Memory B cell (primary cell): ENCODE data around the gene CCR5.

Experiments
- ATAC-seq: fragments of 150-1000 bp; cut with Tn5 transposase; 2 replicates; pipeline ENCODE4 v1.10.0; 2021; ENCODE audit warnings: low read depth, mild to moderate bottlenecking, moderate library complexity
- DNase-seq, 2 donors: peaks; one replicate each; pipeline ENCODE4 v3.0.0; 2022; ENCODE audit warnings: low spot score in 2 of 2
- H3K27ac Mint-ChIP-seq: one replicate; pipeline ENCODE4 v1.8.0; 2022; ENCODE audit warnings: mild to moderate bottlenecking, moderate library complexity, mixed read lengths
- H3K27me3 Mint-ChIP-seq: one replicate; pipeline ENCODE4 v1.8.0; 2022; ENCODE audit warnings: mixed read lengths
- H3K36me3 Mint-ChIP-seq: one replicate; pipeline ENCODE4 v1.8.0; 2022; ENCODE audit warnings: mild to moderate bottlenecking, mixed read lengths
- H3K4me1 Mint-ChIP-seq: one replicate; pipeline ENCODE4 v1.8.0; 2022; ENCODE audit warnings: mixed read lengths
- H3K4me3 Mint-ChIP-seq: one replicate; pipeline ENCODE4 v1.8.0; 2022; ENCODE audit warnings: mild to moderate bottlenecking, moderate library complexity, mixed read lengths
- H3K9me3 Mint-ChIP-seq: one replicate; pipeline ENCODE4 v1.8.0; 2022; ENCODE audit warnings: mixed read lengths

The CCR5 gene

GRCh38 chr3:46367811-46368210 lies 2.9 kb upstream of the CCR5 start:
- H3K27ac Mint-ChIP-seq: no peak overlapping the region
- no peaks in the 10 kb centered on the region for H3K9me3 Mint-ChIP-seq
- H3K27me3 Mint-ChIP-seq: no peaks in the 10 kb centered on the region
- no peak overlapping the region for H3K4me3 Mint-ChIP-seq
- DNase-seq: no peak
- peaks cover 17% of the 10 kb centered on the region for H3K4me1 Mint-ChIP-seq
- no peaks in the 10 kb centered on the region for H3K36me3 Mint-ChIP-seq
- ATAC-seq: no peak

DNA sequence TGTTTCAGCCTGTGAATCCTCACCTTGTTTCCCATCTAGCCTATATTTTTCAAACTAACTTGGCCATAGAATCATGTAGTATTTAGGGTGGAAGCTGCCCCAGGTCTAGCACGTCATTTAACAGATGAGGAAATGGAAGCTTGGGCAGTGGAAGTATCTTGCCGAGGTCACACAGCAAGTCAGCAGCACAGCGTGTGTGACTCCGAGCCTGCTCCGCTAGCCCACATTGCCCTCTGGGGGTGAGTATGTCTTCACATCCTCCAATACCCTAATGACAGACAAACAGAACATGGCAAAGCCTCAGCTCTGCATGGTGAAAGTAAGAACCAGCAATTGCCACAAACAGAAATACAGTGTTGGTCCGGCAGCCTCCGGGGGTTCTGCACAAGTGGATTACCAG lies 2.2 kb upstream of the CCR5 start:
- no peak overlapping the region for H3K27ac Mint-ChIP-seq
- H3K27me3 Mint-ChIP-seq: no peaks in the 10 kb centered on the region
- DNase-seq (peak; percentile 37 to 62), ATAC-seq (peak; percentile 99)
- H3K4me3 Mint-ChIP-seq: peak overlapping the region; percentile 3
- no peaks in the 10 kb centered on the region for H3K36me3 Mint-ChIP-seq
- peaks cover 17% of the 10 kb centered on the region for H3K4me1 Mint-ChIP-seq
- H3K9me3 Mint-ChIP-seq: no peaks in the 10 kb centered on the region

DNA sequence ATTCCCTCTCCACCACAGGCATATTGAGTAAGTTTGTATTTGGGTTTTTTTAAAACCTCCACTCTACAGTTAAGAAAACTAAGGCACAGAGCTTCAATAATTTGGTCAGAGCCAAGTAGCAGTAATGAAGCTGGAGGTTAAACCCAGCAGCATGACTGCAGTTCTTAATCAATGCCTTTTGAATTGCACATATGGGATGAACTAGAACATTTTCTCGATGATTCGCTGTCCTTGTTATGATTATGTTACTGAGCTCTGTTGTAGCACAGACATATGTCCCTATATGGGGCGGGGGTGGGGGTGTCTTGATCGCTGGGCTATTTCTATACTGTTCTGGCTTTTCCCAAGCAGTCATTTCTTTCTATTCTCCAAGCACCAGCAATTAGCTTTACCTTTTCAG lies 1.6 kb upstream of the CCR5 start:
- DNase-seq (no peak), ATAC-seq (no peak)
- peaks cover 17% of the 10 kb centered on the region for H3K4me1 Mint-ChIP-seq
- H3K36me3 Mint-ChIP-seq: no peaks in the 10 kb centered on the region
- no peaks in the 10 kb centered on the region for H3K9me3 Mint-ChIP-seq
- H3K27ac Mint-ChIP-seq: no peak overlapping the region
- no peaks in the 10 kb centered on the region for H3K27me3 Mint-ChIP-seq
- H3K4me3 Mint-ChIP-seq: no peak overlapping the region

- H3K9me3 Mint-ChIP-seq: no peaks in the 10 kb centered on the region
- ATAC-seq: no peak
- no peaks in the 10 kb centered on the region for H3K27me3 Mint-ChIP-seq
- H3K4me1 Mint-ChIP-seq: peaks cover 20% of the 10 kb centered on the region
- peak overlapping the region; percentile 72 for H3K27ac Mint-ChIP-seq
- no peak overlapping the region for H3K4me3 Mint-ChIP-seq
- H3K36me3 Mint-ChIP-seq: no peaks in the 10 kb centered on the region
- no peak for DNase-seq
Observed at GRCh38 chr3:46369675-46370132, 1.0 kb upstream of the CCR5 start.

DNA sequence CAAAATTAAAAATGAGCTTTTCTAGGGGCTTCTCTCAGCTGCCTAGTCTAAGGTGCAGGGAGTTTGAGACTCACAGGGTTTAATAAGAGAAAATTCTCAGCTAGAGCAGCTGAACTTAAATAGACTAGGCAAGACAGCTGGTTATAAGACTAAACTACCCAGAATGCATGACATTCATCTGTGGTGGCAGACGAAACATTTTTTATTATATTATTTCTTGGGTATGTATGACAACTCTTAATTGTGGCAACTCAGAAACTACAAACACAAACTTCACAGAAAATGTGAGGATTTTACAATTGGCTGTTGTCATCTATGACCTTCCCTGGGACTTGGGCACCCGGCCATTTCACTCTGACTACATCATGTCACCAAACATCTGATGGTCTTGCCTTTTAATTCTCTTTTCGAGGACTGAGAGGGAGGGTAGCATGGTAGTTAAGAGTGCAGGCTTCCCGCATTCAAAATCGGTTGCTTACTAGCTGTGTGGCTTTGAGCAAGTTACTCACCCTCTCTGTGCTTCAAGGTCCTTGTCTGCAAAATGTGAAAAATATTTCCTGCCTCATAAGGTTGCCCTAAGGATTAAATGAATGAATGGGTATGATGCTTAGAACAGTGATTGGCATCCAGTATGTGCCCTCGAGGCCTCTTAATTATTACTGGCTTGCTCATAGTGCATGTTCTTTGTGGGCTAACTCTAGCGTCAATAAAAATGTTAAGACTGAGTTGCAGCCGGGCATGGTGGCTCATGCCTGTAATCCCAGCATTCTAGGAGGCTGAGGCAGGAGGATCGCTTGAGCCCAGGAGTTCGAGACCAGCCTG lies 984 bp downstream of the CCR5 start:
- H3K27me3 Mint-ChIP-seq: no peaks in the 10 kb centered on the region
- H3K9me3 Mint-ChIP-seq: no peaks in the 10 kb centered on the region
- peaks cover 20% of the 10 kb centered on the region for H3K4me1 Mint-ChIP-seq
- no peaks in the 10 kb centered on the region for H3K36me3 Mint-ChIP-seq
- no peak overlapping the region for H3K4me3 Mint-ChIP-seq
- H3K27ac Mint-ChIP-seq: no peak overlapping the region
- no peak for ATAC-seq
- DNase-seq: no peak

DNA sequence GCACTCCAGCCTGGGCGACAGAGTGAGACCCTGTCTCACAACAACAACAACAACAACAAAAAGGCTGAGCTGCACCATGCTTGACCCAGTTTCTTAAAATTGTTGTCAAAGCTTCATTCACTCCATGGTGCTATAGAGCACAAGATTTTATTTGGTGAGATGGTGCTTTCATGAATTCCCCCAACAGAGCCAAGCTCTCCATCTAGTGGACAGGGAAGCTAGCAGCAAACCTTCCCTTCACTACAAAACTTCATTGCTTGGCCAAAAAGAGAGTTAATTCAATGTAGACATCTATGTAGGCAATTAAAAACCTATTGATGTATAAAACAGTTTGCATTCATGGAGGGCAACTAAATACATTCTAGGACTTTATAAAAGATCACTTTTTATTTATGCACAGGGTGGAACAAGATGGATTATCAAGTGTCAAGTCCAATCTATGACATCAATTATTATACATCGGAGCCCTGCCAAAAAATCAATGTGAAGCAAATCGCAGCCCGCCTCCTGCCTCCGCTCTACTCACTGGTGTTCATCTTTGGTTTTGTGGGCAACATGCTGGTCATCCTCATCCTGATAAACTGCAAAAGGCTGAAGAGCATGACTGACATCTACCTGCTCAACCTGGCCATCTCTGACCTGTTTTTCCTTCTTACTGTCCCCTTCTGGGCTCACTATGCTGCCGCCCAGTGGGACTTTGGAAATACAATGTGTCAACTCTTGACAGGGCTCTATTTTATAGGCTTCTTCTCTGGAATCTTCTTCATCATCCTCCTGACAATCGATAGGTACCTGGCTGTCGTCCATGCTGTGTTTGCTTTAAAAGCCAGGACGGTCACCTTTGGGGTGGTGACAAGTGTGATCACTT lies 2.0 kb downstream of the CCR5 start:
- DNase-seq (no peak), ATAC-seq (no peak)
- Mint-ChIP-seq H3K4me3 (no peak overlapping the region), H3K27me3 (no peaks in the 10 kb centered on the region), H3K9me3 (no peaks in the 10 kb centered on the region), H3K4me1 (peaks cover 20% of the 10 kb centered on the region), H3K27ac (no peak overlapping the region), H3K36me3 (no peaks in the 10 kb centered on the region)

DNA sequence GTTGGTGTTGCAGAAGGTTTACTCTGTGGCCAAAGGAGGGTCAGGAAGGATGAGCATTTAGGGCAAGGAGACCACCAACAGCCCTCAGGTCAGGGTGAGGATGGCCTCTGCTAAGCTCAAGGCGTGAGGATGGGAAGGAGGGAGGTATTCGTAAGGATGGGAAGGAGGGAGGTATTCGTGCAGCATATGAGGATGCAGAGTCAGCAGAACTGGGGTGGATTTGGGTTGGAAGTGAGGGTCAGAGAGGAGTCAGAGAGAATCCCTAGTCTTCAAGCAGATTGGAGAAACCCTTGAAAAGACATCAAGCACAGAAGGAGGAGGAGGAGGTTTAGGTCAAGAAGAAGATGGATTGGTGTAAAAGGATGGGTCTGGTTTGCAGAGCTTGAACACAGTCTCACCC lies 4.0 kb downstream of the CCR5 start:
- no peaks in the 10 kb centered on the region for H3K9me3 Mint-ChIP-seq
- DNase-seq: no peak
- no peak overlapping the region for H3K27ac Mint-ChIP-seq
- H3K36me3 Mint-ChIP-seq: no peaks in the 10 kb centered on the region
- ATAC-seq: no peak
- no peak overlapping the region for H3K4me3 Mint-ChIP-seq
- H3K27me3 Mint-ChIP-seq: no peaks in the 10 kb centered on the region
- H3K4me1 Mint-ChIP-seq: peaks cover 14% of the 10 kb centered on the region

- H3K27ac Mint-ChIP-seq: peak overlapping the region; percentile 25
- peaks cover 17% of the 10 kb centered on the region for H3K4me1 Mint-ChIP-seq
- H3K9me3 Mint-ChIP-seq: no peaks in the 10 kb centered on the region
- no peak for DNase-seq
- no peaks in the 10 kb centered on the region for H3K36me3 Mint-ChIP-seq
- no peak overlapping the region for H3K4me3 Mint-ChIP-seq
- ATAC-seq: no peak
- no peaks in the 10 kb centered on the region for H3K27me3 Mint-ChIP-seq
Observed at GRCh38 chr3:46375218-46375617, 4.5 kb downstream of the CCR5 start.

DNA sequence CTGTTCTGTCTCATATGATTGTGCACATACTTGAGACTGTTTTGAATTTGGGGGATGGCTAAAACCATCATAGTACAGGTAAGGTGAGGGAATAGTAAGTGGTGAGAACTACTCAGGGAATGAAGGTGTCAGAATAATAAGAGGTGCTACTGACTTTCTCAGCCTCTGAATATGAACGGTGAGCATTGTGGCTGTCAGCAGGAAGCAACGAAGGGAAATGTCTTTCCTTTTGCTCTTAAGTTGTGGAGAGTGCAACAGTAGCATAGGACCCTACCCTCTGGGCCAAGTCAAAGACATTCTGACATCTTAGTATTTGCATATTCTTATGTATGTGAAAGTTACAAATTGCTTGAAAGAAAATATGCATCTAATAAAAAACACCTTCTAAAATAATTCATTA lies 5.1 kb downstream of the CCR5 start:
- H3K27ac Mint-ChIP-seq: peak overlapping the region; percentile 25
- no peaks in the 10 kb centered on the region for H3K27me3 Mint-ChIP-seq
- ATAC-seq (no peak), DNase-seq (no peak)
- H3K36me3 Mint-ChIP-seq: no peaks in the 10 kb centered on the region
- no peak overlapping the region for H3K4me3 Mint-ChIP-seq
- peaks cover 21% of the 10 kb centered on the region for H3K4me1 Mint-ChIP-seq
- no peaks in the 10 kb centered on the region for H3K9me3 Mint-ChIP-seq

GRCh38 chr3:46378426-46378942 lies 7.7 kb downstream of the CCR5 start:
- Mint-ChIP-seq H3K27me3 (no peaks in the 10 kb centered on the region), H3K4me3 (no peak overlapping the region), H3K36me3 (no peaks in the 10 kb centered on the region), H3K9me3 (no peaks in the 10 kb centered on the region), H3K4me1 (peaks cover 35% of the 10 kb centered on the region), H3K27ac (no peak overlapping the region)
- ATAC-seq (peak; percentile 51), DNase-seq (peak; percentile 48)

GRCh38 chr3:46380471-46381221 lies 9.9 kb downstream of the CCR5 start:
- Mint-ChIP-seq H3K9me3 (no peaks in the 10 kb centered on the region), H3K27ac (peak overlapping the region; percentile 53), H3K4me1 (peaks cover 45% of the 10 kb centered on the region), H3K27me3 (no peaks in the 10 kb centered on the region), H3K4me3 (peak overlapping the region; percentile 53), H3K36me3 (no peaks in the 10 kb centered on the region)
- ATAC-seq (no peak), DNase-seq (no peak)

DNA sequence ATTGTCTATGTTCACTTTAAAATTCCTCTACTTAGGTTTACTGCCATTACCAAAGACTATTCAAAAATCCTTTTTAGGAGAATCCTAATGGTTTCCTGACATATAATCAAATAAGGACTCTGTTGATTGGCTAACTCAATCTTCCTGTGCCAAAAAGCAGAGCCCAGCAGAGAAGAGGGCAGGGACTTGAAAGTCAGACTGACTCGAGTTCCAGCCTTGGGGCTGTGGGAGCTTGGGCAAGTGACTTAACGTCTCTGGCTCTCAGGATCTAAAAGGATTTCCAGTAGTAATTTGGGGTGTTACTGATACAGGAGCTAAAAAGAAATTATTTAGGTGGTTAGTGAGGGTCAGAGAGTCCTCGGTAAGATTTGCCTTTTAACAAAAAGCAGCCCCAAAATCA lies 10.9 kb downstream of the CCR5 start:
- Mint-ChIP-seq H3K4me3 (no peak overlapping the region), H3K27ac (no peak overlapping the region), H3K27me3 (no peaks in the 10 kb centered on the region), H3K4me1 (peaks cover 47% of the 10 kb centered on the region), H3K36me3 (no peaks in the 10 kb centered on the region), H3K9me3 (no peaks in the 10 kb centered on the region)
- ATAC-seq (no peak), DNase-seq (no peak)

DNA sequence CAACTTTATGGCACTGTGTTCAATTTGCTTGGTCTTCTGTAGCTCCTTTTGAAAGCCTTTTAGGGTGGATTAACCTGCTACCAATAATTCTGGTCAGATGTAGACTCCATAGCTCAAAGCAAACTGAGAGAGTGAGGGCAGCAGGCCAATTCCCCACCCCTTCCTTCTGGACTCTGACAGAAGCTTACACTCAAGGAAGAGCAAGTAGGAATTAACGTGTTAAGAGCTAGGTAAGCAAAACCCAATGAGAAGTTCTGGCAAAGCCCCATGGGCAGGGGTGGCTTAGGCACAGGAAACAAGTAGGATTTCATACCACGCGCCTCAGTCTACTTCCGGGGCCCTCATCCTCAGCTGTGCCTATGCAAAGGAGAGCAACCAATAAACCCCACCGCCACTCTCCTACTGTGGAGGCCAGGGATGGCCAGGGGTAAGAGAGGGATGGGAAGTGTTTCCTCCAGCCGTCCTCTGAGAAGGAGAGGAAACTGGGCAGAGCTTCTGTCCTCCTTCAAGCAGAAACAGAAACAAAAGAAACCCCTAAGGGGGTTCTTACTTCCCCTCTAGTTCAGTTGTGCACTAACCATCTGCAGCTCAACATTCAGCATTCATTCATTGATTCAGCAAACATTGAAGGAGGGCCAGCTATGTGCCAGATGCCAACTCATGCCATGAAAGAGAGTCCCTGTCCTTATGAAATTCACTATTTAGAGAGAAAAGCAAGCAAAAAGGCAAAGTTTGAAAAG lies 12.6 kb downstream of the CCR5 start:
- Mint-ChIP-seq H3K4me1 (peaks cover 44% of the 10 kb centered on the region), H3K27ac (peak overlapping the region; percentile 80), H3K36me3 (no peaks in the 10 kb centered on the region), H3K4me3 (peak overlapping the region; percentile 71), H3K27me3 (no peaks in the 10 kb centered on the region), H3K9me3 (no peaks in the 10 kb centered on the region)
- DNase-seq (peak in 1 of 2 donors; percentile 23), ATAC-seq (peak; percentile 79)
